ENCODE measurements around the gene PRRG3.

DNA sequence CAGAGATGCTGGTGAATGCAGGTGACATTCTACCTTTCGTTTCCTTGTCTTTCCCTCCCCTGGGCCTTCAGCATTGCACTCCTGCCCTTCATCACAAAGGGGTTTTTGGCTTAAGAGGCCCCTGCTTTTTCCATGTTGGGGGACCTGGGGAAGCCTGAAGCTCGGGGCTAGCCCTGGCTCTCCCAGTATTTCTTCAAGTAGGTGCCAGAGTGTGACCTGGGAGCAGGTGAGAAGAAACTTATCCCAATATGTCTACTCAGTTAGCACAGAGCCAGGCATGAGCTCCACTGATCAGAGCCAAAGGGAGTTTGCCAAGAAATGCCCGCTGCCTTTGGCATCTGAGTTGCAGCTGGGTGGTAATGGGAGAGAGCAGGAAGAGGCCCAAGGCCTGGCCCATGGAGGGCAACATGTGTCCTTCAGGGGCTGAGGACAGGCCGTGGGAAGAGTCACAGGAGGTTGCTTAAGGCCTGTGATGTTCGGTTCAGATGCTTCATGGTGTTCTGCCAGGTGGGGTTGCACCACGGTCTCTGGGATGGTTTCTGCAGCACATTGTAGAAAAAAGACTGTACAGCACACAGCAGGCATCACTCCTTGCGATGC, 7.6 kb downstream of the PRRG3 start:
- TF ChIP-seq, protein P1, sequence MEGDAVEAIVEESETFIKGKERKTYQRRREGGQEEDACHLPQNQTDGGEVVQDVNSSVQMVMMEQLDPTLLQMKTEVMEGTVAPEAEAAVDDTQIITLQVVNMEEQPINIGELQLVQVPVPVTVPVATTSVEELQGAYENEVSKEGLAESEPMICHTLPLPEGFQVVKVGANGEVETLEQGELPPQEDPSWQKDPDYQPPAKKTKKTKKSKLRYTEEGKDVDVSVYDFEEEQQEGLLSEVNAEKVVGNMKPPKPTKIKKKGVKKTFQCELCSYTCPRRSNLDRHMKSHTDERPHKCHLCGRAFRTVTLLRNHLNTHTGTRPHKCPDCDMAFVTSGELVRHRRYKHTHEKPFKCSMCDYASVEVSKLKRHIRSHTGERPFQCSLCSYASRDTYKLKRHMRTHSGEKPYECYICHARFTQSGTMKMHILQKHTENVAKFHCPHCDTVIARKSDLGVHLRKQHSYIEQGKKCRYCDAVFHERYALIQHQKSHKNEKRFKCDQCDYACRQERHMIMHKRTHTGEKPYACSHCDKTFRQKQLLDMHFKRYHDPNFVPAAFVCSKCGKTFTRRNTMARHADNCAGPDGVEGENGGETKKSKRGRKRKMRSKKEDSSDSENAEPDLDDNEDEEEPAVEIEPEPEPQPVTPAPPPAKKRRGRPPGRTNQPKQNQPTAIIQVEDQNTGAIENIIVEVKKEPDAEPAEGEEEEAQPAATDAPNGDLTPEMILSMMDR (IDR thresholded peaks at IDR 0.05) = no peak
- TF ChIP-seq NR2C2 (CRISPR knock-in tag; IDR thresholded peaks at IDR 0.05) (no peak), FOXK1 (CRISPR knock-in tag; IDR thresholded peaks at IDR 0.05) (no peak), SP1 (CRISPR knock-in tag; conservative IDR thresholded peaks at IDR 0.05) (no peak), ZNF317 (CRISPR knock-in tag; IDR thresholded peaks at IDR 0.05; ENCODE audit: borderline replicate concordance, low read depth) (no peak), MYBL2 (CRISPR knock-in tag; IDR thresholded peaks at IDR 0.05) (no peak), ZNF138 (CRISPR knock-in tag; conservative IDR thresholded peaks at IDR 0.05) (no peak)
- TF ChIP-seq, protein P2, sequence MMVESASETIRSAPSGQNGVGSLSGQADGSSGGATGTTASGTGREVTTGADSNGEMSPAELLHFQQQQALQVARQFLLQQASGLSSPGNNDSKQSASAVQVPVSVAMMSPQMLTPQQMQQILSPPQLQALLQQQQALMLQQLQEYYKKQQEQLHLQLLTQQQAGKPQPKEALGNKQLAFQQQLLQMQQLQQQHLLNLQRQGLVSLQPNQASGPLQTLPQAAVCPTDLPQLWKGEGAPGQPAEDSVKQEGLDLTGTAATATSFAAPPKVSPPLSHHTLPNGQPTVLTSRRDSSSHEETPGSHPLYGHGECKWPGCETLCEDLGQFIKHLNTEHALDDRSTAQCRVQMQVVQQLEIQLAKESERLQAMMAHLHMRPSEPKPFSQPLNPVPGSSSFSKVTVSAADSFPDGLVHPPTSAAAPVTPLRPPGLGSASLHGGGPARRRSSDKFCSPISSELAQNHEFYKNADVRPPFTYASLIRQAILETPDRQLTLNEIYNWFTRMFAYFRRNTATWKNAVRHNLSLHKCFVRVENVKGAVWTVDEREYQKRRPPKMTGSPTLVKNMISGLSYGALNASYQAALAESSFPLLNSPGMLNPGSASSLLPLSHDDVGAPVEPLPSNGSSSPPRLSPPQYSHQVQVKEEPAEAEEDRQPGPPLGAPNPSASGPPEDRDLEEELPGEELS (CRISPR knock-in tag; IDR thresholded peaks at IDR 0.05) = no peak
- TF ChIP-seq, protein P3, sequence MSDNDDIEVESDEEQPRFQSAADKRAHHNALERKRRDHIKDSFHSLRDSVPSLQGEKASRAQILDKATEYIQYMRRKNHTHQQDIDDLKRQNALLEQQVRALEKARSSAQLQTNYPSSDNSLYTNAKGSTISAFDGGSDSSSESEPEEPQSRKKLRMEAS (CRISPR knock-in tag; IDR thresholded peaks at IDR 0.05) = no peak

Data from WTC11 (cell line).